AG10803 (cell line): Measurements from ENCODE around the gene C16orf74.

Experiments
- DNase-seq: peaks from one replicate; pipeline ENCODE4 v3.0.0; 2010; ENCODE audit warnings: low read depth
- H3K4me3 ChIP-seq: 2 replicates; pipeline ENCODE4 v1.5.1; 2011; ENCODE audit warnings: mild to moderate bottlenecking, low read length, control low read depth
- CTCF ChIP-seq: conservative IDR thresholded peaks from 2 replicates; pipeline ENCODE4 v1.5.1; 2011; ENCODE audit warnings: mild to moderate bottlenecking, low read length, control low read depth, inconsistent platforms

C16orf74 gene

GRCh38 chr16:85658504-85659326, 92.2 kb downstream of the C16orf74 start:
- no peak for DNase-seq
- H3K4me3 ChIP-seq = no peak overlapping the region
- TF ChIP-seq CTCF = no peak

GRCh38 chr16:85657996-85658395, 92.9 kb downstream of the C16orf74 start:
- DNase-seq = no peak
- no peak overlapping the region for H3K4me3 ChIP-seq
- no peak for TF ChIP-seq CTCF
